HS-27A (cell line): Measurements from ENCODE around the gene ZNF92.
"Not testable (repeated sequence)": the region's sequence is repeated elsewhere in the genome, so short reads cannot be mapped to it uniquely, and the experiment has no call there.

Experiments used
- DNase-seq: peaks from one replicate; pipeline ENCODE4 v3.0.0-alpha.2; 2012; ENCODE audit warnings: low read depth, missing footprints

ZNF92 gene

DNA sequence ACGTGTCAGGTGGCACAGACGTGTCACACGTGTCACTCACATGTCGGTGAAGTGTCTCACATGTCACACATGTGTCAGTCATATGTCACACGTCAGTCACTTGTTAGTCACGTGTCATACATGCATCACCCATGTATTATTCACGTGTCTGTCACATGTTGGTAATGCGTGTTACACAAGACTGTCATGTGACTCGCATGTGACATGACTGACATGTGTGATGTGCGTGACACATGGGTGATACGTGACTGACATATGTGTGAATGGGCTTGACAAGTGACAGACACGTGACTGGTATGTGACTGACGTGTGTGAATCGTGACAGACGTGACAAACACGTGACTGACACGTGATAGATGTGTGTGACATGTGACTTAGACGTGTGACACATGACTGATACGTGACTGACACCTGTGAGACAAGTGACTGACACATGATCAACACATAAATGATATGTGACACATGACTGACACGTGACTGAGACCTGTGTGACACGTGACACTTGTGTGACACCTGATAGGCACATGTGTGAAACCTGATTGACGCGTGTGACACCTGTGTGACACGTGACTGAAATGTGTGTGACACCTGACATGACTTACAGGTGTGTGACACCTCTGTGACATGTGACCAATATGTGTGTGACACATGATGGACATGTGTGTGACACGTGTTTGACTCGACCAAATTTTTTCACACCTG is 56.1 kb downstream of the ZNF92 start:
- DNase-seq: no peak

DNA sequence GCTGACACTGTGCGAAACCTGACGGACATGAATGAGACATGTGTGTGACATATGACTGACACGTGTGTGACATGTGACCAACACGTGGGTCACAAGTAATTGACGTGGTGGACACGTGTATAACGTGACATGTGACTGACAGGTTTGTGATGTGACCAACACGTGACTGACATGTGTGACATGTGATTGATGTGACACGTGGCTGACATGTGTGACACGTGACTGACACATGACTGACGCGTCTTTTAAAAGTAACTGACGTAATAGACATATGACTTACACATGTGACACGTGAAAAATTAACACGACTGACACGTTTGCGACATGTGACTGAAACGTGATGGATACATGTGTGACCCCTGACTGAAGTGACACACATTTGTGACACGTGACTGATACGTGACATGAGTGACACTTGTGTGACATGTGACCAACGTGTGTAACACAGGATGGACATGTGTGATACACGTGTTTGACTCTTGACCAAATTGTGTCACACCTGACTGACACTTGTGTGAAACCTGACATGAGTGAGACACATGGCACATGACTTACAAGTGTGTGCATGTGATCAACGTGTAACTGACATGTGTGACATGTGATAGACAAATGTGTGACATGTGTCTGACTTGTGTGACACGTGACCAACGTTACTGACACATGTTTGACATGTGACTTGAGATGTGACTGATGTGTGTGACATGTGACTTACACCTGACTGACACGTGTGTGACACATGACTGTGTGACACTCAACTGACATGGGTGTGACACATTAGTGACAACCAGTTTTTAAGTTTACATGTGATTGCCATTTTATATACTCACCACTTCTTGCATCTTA is 56.9 kb downstream of the ZNF92 start:
- DNase-seq: no peak

DNA sequence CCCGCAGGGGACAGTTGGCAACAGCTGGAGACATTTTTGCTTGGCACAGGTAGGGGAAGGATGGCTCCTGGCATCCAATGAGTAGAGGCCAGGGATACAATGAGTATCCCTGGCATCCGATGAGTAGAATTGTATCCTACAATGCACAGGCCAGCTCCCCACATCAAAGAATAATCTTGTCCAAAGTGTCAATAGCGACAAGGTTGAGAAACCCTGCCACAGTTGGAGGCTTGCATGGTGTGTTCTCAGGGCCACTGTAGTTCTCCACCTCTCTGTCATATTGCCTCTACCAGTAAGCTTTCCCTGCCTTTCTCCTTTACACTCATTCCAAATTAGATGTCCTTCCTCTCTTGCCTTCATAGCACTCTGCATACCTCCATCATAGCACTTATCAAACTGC is 60.7 kb downstream of the ZNF92 start:
- no peak for DNase-seq

- no peak for DNase-seq
Measured at GRCh38 chr7:65436163-65436562, 62.5 kb downstream of the ZNF92 start.

DNA sequence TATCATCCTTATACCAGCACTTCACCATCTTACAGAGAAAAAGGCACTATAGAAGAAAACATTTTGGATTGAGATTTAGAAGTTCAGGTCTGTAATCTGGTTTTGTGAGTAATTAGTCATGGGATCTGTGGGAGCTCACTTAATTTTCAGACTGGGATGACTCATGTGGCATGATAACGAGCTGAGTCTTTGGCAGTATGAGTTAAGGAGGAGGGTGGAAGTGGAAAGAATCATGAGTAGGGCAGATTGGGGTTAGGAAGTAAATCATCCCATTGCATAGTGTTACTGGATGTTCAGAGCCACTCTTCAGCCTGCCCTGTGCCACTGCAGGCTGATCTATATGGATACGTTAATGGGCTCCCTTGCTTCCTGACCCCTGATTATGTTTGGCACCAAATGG is 64.9 kb downstream of the ZNF92 start:
- no peak for DNase-seq

DNA sequence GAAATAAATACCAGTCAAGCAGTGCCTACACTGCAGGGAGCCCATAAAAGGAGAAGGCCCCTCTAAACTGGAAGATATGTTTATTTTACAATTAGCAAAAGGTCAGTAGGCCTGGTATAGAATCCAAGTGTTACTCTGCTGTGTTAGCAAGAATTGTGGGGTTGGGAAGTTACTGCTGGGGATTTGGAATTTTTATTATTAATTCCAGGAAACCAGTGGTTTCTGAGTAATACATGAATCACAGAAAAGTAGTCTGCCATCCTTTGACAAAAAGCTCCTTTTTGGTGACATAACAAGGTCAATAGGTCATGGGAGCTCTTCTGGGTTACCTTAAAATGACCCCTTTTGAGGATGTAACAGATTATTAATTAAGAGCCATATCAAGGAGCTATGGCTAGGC is 67.4 kb downstream of the ZNF92 start:
- DNase-seq: no peak

- DNase-seq: no peak
Measured at GRCh38 chr7:65444205-65444842, 70.7 kb downstream of the ZNF92 start.

DNA sequence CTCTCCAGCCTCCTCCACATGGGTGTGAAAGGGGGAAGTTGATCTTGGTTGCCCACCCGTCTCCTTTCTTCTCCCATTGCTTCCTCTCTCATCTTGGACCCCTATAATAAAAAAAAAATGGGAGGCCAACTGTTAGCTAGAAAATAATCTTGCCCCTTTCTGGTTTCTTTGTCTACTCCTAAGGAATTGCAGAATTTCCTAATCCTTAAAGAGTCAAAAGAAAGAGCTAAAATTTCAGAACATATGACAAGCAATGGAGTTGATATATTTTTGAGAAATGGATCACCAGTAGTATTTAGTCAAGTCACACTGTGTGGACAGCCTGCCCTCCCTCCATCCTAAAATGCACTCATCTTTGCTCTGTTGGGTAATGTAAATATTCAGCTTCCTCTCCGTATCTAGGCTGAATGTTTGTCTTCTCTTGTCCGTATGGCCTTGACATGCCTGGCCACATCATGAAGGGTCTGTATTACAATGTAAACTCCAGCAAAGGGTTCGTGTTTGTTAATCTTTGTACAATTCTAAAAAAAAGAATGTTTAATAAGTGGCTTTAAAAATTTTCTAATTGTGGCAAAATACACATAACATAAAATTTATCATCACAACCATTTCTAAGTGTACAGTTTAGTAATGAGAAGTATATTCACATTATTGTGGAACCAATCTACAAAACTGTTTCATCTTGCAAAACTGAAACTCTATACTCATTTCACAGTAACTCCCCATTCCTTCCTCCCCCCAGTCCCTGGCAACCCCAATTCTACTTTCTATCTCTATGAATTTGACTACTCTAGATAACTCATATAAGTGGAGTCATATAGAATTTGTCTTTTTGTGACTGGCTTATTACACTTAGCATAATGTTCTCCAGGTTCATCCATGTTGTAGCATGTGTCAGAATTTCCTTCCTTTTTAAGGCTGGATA is 71.5 kb downstream of the ZNF92 start:
- no peak for DNase-seq

- DNase-seq: not testable (repeated sequence)
Measured at GRCh38 chr7:65447041-65447440, 73.4 kb downstream of the ZNF92 start.

GRCh38 chr7:65448816-65449504 is 75.3 kb downstream of the ZNF92 start:
- no peak for DNase-seq

DNA sequence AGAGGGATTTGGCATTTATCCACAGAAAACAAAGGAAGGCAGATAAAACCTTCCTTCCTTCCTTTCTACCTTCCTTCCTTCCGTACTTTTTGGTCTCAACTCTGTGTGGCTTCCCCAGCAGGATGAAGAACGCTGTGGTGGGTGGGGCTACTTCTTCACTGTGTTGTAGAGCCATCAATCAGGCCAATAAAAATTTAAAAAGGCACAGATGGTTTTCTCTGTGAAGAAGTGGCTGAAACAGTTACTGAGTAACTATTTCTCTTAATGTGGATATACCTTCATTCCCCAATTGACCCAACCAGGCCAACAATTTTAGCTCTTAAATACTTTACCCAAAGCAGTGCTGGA is 75.8 kb downstream of the ZNF92 start:
- no peak for DNase-seq
